HUDEP-2 (cell line): ENCODE results near the gene RAC3.

Experiments used
- DNase-seq, 76 experiments: peaks; one replicate each; lab custom pipeline; 2025; ENCODE audit not compliant: unreplicated experiment in 76 of 76; lab: John Stamatoyannopoulos, UW

The RAC3 gene

DNA sequence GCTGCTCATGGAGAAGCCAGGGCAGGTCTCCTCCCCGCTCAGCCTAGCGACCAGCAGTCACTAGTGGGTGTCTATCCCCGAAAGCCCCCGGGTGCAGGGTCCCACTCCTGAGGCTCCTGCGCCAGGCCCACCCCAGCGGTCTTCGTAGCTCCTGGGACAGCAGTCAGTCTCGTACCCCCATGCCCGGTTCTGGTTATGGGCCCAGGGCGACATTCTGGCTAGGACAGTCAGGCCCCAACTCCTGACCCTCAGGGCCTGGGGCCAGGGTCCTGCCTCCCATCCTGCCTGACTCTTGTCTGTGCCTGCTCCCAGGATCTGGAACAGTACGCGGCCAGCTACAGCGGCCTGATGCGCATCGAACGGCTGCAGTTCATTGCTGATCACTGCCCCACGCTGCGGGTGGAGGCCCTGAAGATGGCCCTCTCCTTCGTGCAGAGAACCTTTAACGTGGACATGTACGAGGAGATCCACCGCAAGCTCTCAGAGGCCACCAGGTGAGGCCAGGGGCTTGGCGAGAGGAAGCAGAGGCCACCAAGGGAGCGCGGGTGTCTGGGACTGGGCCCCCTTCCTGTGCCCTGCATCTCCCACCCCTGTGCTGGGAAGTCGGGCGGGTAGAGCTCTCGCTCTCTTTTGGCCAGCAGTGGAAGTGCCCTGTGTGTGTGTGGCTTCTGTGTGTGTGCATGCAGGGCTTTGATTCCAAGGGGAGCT lies 22.2 kb downstream of the RAC3 start:
- DNase-seq: no peak

GRCh38 chr17:82054351-82055022 lies 23.0 kb downstream of the RAC3 start:
- DNase-seq: no peak

- DNase-seq: peak in 1 of 76 experiments; percentile 2
Measured at GRCh38 chr17:82055023-82055964, 23.8 kb downstream of the RAC3 start.

- DNase-seq: no peak
Measured at GRCh38 chr17:82055965-82056728, 24.7 kb downstream of the RAC3 start.

GRCh38 chr17:82056729-82057621 lies 25.5 kb downstream of the RAC3 start:
- DNase-seq: no peak

DNA sequence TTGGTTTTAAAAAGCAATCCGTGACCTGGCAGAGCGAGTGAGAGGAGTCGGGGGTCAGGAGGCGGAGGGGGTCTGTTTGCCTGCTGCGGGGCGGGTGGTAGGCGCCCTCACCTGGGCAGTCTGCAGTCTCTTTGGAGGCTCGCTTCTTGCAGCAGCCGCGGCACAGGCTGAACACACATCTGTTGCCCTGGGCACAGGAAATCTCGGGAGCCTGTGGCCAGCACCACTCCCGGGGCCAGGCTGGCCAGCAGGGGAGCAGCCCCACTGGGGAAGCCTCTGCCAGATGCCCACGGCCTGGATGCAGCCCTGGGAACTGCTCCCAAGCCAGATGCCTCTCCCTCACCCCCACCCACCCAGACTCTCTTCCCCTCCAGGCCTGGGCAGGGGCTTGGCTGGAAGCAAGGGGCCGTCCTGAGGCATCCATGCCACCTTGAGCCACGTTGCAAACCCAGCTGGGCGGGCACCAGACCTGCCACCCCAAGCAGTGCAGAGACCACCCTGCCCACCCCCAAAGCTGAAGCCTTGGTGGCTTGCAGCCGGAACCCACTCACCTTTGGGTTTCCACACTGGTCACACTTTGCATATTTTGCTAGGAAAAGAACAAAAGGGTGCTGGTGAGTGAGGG lies 26.9 kb downstream of the RAC3 start:
- no peak for DNase-seq

DNA sequence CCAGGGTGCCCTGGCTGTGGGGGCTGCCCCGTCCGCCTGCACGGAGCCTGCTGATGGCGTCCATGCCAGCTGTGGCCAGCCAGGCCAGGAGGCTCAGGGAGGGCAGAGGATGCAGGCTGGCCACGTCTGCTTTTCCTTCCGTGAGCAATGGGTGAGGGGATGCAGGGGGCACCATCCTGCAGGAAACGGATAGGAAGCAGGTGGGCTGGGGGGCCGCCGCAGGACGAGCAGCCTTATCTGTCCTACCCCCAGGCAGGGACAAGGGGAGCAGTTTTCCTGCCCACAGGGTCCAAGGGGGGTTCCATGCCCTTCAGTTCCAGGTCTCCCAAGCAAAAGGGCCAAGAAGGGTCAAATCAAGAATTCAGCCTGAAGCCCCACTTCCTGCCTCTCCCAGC lies 27.4 kb downstream of the RAC3 start:
- no peak for DNase-seq

GRCh38 chr17:82059272-82060000 lies 28.0 kb downstream of the RAC3 start:
- DNase-seq: no peak

DNA sequence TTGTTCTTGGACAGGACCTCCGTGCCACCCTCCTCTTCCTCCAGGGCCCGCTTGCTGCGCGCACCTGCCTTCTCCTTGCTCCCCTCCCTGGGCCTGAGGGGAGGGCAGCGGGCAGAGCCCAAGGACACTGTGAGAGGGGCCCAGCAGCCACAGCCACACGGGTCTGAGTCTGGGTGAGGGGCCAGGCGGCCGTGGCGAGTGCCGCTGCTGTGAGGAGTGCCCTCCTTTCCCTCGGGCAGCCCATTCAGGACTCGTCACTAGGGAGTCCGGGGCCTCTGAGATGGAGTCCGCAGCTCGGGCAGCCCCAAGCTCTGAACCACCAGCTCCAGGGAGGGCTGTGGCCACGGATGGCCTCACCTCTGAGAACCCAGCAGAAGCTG lies 28.5 kb downstream of the RAC3 start:
- no peak for DNase-seq

DNA sequence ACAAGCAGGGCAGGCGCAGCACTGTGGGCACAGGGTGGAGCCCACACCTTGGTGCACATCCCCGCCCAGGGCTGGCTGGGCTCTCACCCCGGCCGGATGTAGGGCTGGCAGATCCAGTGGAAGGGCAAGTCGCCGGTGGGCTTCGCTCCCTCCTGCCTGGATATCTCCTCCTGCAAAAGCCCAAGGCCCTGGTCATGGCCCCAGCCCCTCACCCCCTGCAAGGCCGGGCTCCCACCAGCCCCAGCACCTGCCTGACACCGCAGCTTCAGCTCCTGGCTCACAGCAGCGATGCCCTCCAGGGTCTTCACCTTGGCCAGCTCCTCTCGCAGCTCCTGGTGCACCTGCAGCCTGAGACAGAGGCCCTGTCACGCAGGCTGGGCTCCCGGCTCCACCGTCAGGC lies 29.1 kb downstream of the RAC3 start:
- no peak for DNase-seq

DNA sequence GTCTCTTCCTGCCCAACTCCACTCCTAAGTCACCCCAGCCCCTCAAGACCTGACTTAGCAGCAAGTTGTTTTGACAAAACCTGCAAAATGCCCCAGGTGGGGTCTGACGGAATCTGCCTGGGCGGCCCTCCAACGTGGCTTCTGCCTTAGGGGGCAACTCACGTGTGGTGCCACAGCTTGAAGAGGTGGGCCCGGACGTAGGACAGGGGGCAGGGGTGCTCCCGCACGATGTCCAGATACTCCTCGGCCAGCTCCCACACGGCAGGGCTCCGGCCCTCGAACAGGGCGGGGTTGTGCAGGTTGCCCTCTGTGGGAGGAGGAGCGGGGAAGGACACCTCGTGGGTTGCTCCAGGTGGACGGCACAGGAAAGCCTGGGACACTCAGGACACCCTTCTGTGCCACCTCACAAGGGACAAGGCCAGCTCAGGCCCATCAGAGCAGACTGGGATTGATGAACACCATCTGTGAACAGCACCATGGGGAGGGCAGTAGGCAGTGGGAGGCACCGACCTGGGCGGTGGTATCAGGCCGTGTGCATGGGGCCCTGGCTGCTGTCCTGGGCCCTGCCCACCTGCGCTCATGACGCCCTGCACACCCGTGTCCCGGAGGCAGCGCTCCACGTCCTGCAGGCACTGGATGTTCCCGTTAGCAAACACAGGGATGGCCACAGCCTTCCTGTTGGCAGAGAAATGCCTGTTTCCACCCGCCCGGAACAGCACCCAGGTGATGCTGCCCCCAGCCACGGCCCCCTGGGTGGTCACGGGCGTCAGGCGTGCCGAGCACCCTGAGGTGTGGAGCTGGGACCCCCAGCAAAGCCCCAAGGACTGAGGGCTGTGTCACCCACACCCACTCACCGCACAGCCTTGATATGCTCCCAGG lies 29.8 kb downstream of the RAC3 start:
- DNase-seq: no peak

GRCh38 chr17:82062076-82062983 lies 30.9 kb downstream of the RAC3 start:
- no peak for DNase-seq

GRCh38 chr17:82062984-82063368 lies 31.5 kb downstream of the RAC3 start:
- DNase-seq: no peak

DNA sequence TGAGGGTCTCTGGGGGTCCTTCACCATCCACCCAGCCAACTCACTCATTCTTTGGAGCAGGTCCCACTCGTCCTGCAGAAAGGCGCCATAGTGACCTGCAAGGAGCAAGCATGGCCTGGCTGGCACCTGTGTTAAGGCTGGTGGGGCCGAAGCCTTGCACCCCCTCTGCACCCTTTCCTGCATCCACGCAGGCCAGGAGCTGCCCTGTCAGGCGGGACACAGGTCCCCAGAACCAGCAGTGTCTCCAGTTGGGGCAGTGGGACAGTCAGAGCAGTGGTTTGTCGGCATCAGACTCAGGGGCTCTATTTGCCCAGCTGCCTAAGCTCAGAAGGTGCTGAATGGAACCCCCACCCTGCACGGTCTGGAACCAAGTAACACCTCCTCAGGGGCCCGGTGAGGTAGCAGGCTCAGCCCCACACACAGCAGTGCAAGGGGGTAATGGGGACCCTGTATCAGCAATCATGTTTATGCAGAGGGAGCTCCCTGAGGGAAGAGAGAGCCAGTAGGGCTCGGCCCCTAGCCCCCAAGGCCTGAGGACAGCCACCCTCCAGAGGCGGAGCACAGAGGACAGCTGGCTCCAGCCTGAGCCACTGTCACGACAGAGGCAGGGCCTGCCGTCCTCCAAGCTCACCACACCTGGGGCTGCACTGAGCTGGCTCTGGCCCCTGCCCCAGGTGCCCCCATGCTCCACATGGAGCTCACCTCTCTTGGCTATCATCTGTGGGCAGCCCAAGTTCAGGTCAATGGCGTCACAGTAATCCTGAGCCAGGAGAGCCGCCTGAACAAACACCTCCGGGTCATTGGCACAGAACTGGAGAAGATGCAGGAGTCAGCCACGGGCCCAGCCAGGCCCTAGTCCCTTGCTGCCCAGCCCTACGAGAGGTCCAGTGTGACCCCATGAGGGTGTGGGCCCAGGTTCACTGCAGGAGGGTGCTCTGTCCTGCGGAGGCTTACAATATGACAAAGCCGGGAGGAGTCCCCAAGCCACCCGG lies 32.2 kb downstream of the RAC3 start:
- DNase-seq: no peak

DNA sequence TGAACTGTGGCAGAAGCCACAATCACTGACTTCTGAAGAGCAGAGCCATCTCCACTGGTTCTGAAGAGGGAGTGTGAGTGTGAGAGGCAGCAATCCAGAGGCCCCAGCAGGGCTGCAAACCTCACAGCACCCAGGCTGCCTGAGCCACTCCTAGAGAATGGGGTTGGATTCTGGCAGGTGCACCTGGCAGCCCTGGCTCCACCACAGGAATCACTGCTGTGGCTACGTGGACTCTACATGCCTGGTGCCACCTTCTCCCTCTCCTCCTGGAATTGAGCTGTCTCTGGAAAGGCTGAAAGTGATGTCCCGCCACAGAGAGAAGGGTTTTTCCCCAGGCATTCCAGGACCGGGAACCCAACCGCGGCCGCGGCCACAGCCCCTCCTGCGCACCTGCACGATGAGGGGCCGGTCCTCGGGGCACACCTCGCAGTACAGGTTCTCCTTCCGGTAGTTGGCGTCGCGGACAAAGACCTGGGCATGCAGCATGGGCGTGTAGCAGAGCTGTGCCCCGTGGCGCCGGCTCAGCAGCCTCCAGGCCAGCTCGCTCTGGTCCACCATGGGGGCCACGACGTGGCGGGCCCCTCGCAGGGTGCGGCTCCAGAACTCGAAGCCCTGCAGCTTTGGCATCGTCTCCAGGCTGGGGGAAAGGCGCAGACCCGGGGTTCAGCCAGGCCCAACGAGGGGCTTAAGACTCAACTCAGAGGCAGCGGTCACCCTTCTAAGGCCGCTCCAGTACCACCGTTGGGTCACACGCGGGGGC lies 33.1 kb downstream of the RAC3 start:
- no peak for DNase-seq
